DOHH2 (cell line): ENCODE results near the gene KRTAP2-3.

Experiments
- EZH2phosphoT487 ChIP-seq: fragments of 200-600 bp; sonication (generic); IDR thresholded peaks from 2 replicates; pipeline ENCODE4 v1.6.1; 2017; ENCODE audit warnings: borderline replicate concordance, mild to moderate bottlenecking, antibody characterized with exemption, low read length, moderate library complexity, mixed read lengths
- TF ChIP-seq, protein P1 (sequence below): fragments of 200-600 bp; sonication (generic); IDR thresholded peaks from one replicate; pipeline ENCODE4 v1.5.1; 2014; ENCODE audit warnings: antibody characterized with exemption, mild to moderate bottlenecking, low read depth, low read length; ENCODE audit not compliant: poor library complexity, severe bottlenecking

DNA sequence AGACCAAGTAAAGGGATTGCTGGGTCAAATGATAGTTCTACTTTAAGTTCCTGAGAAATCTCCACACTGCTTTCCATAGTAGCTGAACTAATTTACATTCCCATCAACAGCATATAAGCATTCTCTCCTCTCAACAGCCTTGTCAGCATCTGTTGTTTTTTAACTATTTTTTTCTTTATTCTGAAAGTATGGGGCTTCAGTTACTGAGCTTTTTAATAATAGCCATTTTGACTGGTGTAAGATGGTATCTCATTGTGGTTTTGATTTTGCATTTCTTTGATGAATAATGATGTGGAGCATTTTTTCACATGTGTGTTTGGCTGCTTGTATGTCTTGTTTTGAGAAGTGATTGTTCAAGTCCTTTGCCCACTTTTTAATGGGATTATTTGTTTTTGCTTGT, 7.3 kb downstream of the KRTAP2-3 start:
- TF ChIP-seq, protein P1, sequence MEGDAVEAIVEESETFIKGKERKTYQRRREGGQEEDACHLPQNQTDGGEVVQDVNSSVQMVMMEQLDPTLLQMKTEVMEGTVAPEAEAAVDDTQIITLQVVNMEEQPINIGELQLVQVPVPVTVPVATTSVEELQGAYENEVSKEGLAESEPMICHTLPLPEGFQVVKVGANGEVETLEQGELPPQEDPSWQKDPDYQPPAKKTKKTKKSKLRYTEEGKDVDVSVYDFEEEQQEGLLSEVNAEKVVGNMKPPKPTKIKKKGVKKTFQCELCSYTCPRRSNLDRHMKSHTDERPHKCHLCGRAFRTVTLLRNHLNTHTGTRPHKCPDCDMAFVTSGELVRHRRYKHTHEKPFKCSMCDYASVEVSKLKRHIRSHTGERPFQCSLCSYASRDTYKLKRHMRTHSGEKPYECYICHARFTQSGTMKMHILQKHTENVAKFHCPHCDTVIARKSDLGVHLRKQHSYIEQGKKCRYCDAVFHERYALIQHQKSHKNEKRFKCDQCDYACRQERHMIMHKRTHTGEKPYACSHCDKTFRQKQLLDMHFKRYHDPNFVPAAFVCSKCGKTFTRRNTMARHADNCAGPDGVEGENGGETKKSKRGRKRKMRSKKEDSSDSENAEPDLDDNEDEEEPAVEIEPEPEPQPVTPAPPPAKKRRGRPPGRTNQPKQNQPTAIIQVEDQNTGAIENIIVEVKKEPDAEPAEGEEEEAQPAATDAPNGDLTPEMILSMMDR = no peak
- TF ChIP-seq EZH2phosphoT487 = no peak
